ENCODE results near the gene SDK1. TPM values are rescaled to one million over a fixed set of nuclear protein-coding genes. Genes with fewer than 3 reads are reported as not detected.

The SDK1 gene
- total RNA-seq, 1 experiment from 2014 or later, result 9.3 TPM

- TF ChIP-seq, protein P1, sequence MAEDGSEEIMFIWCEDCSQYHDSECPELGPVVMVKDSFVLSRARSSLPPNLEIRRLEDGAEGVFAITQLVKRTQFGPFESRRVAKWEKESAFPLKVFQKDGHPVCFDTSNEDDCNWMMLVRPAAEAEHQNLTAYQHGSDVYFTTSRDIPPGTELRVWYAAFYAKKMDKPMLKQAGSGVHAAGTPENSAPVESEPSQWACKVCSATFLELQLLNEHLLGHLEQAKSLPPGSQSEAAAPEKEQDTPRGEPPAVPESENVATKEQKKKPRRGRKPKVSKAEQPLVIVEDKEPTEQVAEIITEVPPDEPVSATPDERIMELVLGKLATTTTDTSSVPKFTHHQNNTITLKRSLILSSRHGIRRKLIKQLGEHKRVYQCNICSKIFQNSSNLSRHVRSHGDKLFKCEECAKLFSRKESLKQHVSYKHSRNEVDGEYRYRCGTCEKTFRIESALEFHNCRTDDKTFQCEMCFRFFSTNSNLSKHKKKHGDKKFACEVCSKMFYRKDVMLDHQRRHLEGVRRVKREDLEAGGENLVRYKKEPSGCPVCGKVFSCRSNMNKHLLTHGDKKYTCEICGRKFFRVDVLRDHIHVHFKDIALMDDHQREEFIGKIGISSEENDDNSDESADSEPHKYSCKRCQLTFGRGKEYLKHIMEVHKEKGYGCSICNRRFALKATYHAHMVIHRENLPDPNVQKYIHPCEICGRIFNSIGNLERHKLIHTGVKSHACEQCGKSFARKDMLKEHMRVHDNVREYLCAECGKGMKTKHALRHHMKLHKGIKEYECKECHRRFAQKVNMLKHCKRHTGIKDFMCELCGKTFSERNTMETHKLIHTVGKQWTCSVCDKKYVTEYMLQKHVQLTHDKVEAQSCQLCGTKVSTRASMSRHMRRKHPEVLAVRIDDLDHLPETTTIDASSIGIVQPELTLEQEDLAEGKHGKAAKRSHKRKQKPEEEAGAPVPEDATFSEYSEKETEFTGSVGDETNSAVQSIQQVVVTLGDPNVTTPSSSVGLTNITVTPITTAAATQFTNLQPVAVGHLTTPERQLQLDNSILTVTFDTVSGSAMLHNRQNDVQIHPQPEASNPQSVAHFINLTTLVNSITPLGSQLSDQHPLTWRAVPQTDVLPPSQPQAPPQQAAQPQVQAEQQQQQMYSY (CRISPR knock-in tag; IDR thresholded peaks at IDR 0.05), result no peak
- TF ChIP-seq ZNF263 (CRISPR knock-in tag; IDR thresholded peaks at IDR 0.05; ENCODE audit: low read depth), result no peak
- TF ChIP-seq ZNF121 (CRISPR knock-in tag; IDR thresholded peaks at IDR 0.05), result no peak
- TF ChIP-seq CREB1 (CRISPR knock-in tag; IDR thresholded peaks at IDR 0.05), result no peak
- TF ChIP-seq ZNF532 (CRISPR knock-in tag; IDR thresholded peaks at IDR 0.05; ENCODE audit: borderline replicate concordance), result no peak
- no peak for TF ChIP-seq CTCF (IDR thresholded peaks at IDR 0.05)
- no peak for TF ChIP-seq IRF2 (CRISPR knock-in tag; IDR thresholded peaks at IDR 0.05; ENCODE audit: borderline replicate concordance, low read depth)
- TF ChIP-seq, protein P2, sequence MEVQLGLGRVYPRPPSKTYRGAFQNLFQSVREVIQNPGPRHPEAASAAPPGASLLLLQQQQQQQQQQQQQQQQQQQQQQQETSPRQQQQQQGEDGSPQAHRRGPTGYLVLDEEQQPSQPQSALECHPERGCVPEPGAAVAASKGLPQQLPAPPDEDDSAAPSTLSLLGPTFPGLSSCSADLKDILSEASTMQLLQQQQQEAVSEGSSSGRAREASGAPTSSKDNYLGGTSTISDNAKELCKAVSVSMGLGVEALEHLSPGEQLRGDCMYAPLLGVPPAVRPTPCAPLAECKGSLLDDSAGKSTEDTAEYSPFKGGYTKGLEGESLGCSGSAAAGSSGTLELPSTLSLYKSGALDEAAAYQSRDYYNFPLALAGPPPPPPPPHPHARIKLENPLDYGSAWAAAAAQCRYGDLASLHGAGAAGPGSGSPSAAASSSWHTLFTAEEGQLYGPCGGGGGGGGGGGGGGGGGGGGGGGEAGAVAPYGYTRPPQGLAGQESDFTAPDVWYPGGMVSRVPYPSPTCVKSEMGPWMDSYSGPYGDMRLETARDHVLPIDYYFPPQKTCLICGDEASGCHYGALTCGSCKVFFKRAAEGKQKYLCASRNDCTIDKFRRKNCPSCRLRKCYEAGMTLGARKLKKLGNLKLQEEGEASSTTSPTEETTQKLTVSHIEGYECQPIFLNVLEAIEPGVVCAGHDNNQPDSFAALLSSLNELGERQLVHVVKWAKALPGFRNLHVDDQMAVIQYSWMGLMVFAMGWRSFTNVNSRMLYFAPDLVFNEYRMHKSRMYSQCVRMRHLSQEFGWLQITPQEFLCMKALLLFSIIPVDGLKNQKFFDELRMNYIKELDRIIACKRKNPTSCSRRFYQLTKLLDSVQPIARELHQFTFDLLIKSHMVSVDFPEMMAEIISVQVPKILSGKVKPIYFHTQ (CRISPR knock-in tag; IDR thresholded peaks at IDR 0.05), result no peak
- TF ChIP-seq, protein P3, sequence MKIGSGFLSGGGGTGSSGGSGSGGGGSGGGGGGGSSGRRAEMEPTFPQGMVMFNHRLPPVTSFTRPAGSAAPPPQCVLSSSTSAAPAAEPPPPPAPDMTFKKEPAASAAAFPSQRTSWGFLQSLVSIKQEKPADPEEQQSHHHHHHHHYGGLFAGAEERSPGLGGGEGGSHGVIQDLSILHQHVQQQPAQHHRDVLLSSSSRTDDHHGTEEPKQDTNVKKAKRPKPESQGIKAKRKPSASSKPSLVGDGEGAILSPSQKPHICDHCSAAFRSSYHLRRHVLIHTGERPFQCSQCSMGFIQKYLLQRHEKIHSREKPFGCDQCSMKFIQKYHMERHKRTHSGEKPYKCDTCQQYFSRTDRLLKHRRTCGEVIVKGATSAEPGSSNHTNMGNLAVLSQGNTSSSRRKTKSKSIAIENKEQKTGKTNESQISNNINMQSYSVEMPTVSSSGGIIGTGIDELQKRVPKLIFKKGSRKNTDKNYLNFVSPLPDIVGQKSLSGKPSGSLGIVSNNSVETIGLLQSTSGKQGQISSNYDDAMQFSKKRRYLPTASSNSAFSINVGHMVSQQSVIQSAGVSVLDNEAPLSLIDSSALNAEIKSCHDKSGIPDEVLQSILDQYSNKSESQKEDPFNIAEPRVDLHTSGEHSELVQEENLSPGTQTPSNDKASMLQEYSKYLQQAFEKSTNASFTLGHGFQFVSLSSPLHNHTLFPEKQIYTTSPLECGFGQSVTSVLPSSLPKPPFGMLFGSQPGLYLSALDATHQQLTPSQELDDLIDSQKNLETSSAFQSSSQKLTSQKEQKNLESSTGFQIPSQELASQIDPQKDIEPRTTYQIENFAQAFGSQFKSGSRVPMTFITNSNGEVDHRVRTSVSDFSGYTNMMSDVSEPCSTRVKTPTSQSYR (CRISPR knock-in tag; IDR thresholded peaks at IDR 0.05), result no peak
- no peak for TF ChIP-seq E2F5 (CRISPR knock-in tag; IDR thresholded peaks at IDR 0.05)
Measured at GRCh38 chr7:4164556-4164955, 863.5 kb downstream of the SDK1 start (continued).

All from WTC11 (cell line).